HEK293 (cell line): Measurements from ENCODE around the gene TIMP2.
A peak's percentile ranks its signal among the peaks of the same experiment; 100 is the strongest.

ENCODE experiments used
- GLI4 ChIP-seq: fragments of 450-650 bp; formaldehyde crosslinking; IDR thresholded peaks from 2 replicates; pipeline ENCODE4 v1.5.1; 2016; ENCODE audit warnings: missing biosample characterization, missing genetic modification characterization
- IKZF3 ChIP-seq: fragments of 450-650 bp; IDR thresholded peaks from 2 replicates; pipeline ENCODE4 v1.5.0; 2018; ENCODE audit warnings: missing biosample characterization, mild to moderate bottlenecking, missing genetic modification characterization, moderate library complexity
- KLF10 ChIP-seq: fragments of 450-650 bp; IDR thresholded peaks from 2 replicates; pipeline ENCODE4 v1.5.1; 2018; ENCODE audit warnings: missing biosample characterization, mild to moderate bottlenecking, missing genetic modification characterization
- SP7 ChIP-seq: fragments of 450-650 bp; formaldehyde crosslinking; IDR thresholded peaks from 2 replicates; pipeline ENCODE4 v1.5.1; 2016; ENCODE audit warnings: missing biosample characterization, missing genetic modification characterization
- WT1 ChIP-seq: fragments of 450-650 bp; formaldehyde crosslinking; IDR thresholded peaks from 2 replicates; pipeline ENCODE4 v1.5.1; 2016; ENCODE audit warnings: missing biosample characterization, missing genetic modification characterization
- ZBTB1 ChIP-seq: fragments of 450-650 bp; formaldehyde crosslinking; IDR thresholded peaks from 2 replicates; pipeline ENCODE4 v1.5.1; 2016; ENCODE audit warnings: missing biosample characterization, missing genetic modification characterization
- ZBTB26 ChIP-seq: fragments of 450-650 bp; formaldehyde crosslinking; optimal IDR thresholded peaks from 2 replicates; pipeline ENCODE3; 2016; ENCODE audit warnings: missing biosample characterization, mild to moderate bottlenecking, missing genetic modification characterization
- ZBTB44 ChIP-seq: fragments of 450-650 bp; IDR thresholded peaks from 2 replicates; pipeline ENCODE4 v1.5.1; 2018; ENCODE audit warnings: missing biosample characterization, mild to moderate bottlenecking, missing genetic modification characterization
- ZFP3 ChIP-seq: fragments of 450-650 bp; formaldehyde crosslinking; IDR thresholded peaks from 2 replicates; pipeline ENCODE4 v1.5.1; 2016; ENCODE audit warnings: low read depth, missing biosample characterization, missing genetic modification characterization
- ZNF10 ChIP-seq: fragments of 450-650 bp; formaldehyde crosslinking; IDR thresholded peaks from 2 replicates; pipeline ENCODE4 v1.5.1; 2017; ENCODE audit warnings: missing biosample characterization, missing genetic modification characterization
- ZNF133 ChIP-seq: fragments of 450-650 bp; formaldehyde crosslinking; IDR thresholded peaks from 2 replicates; pipeline ENCODE4 v1.5.1; 2016; ENCODE audit warnings: missing biosample characterization, missing genetic modification characterization
- ZNF16 ChIP-seq: fragments of 450-650 bp; formaldehyde crosslinking; IDR thresholded peaks from 2 replicates; pipeline ENCODE4 v1.5.1; 2016; ENCODE audit warnings: low read depth, missing biosample characterization, missing genetic modification characterization
- ZNF174 ChIP-seq: fragments of 450-650 bp; formaldehyde crosslinking; IDR thresholded peaks from 2 replicates; pipeline ENCODE4 v1.5.0; 2017; ENCODE audit warnings: missing biosample characterization, mild to moderate bottlenecking, missing genetic modification characterization
- ZNF23 ChIP-seq: fragments of 450-650 bp; formaldehyde crosslinking; IDR thresholded peaks from 2 replicates; pipeline ENCODE4 v1.5.1; 2016; ENCODE audit warnings: missing biosample characterization, missing genetic modification characterization, borderline replicate concordance
- ZNF24 ChIP-seq: fragments of 450-650 bp; formaldehyde crosslinking; IDR thresholded peaks from 2 replicates; pipeline ENCODE4 v1.5.1; 2016; ENCODE audit warnings: missing biosample characterization, missing genetic modification characterization
- ZNF248 ChIP-seq: fragments of 450-650 bp; formaldehyde crosslinking; IDR thresholded peaks from 2 replicates; pipeline ENCODE4 v1.5.1; 2017; ENCODE audit warnings: missing biosample characterization, missing genetic modification characterization
- ZNF26 ChIP-seq: fragments of 450-650 bp; formaldehyde crosslinking; IDR thresholded peaks from 2 replicates; pipeline ENCODE4 v1.5.1; 2016; ENCODE audit warnings: missing biosample characterization, missing genetic modification characterization
- ZNF354C ChIP-seq: fragments of 450-650 bp; formaldehyde crosslinking; IDR thresholded peaks from 2 replicates; pipeline ENCODE4 v1.5.1; 2016; ENCODE audit warnings: missing biosample characterization, missing genetic modification characterization, low read depth, borderline replicate concordance
- ZNF48 ChIP-seq: fragments of 450-650 bp; formaldehyde crosslinking; IDR thresholded peaks from 2 replicates; pipeline ENCODE4 v1.5.1; 2016; ENCODE audit warnings: missing biosample characterization, missing genetic modification characterization
- ZNF510 ChIP-seq: fragments of 450-650 bp; formaldehyde crosslinking; IDR thresholded peaks from 2 replicates; pipeline ENCODE4 v1.5.1; 2018; ENCODE audit warnings: mild to moderate bottlenecking, missing genetic modification characterization, missing biosample characterization; ENCODE audit not compliant: insufficient replicate concordance
- ZNF544 ChIP-seq: fragments of 450-650 bp; formaldehyde crosslinking; IDR thresholded peaks from 2 replicates; pipeline ENCODE4 v1.5.0; 2017; ENCODE audit warnings: missing biosample characterization, missing genetic modification characterization
- ZNF585B ChIP-seq: fragments of 450-650 bp; formaldehyde crosslinking; IDR thresholded peaks from 2 replicates; pipeline ENCODE4 v1.5.1; 2016; ENCODE audit warnings: missing biosample characterization, missing genetic modification characterization
- ZXDB ChIP-seq: fragments of 450-650 bp; formaldehyde crosslinking; IDR thresholded peaks from 2 replicates; pipeline ENCODE4 v1.5.1; 2016; ENCODE audit warnings: missing biosample characterization, missing genetic modification characterization
- TF ChIP-seq, protein P1 (sequence below): fragments of 450-650 bp; formaldehyde crosslinking; IDR thresholded peaks from 2 replicates; pipeline ENCODE4 v1.5.1; 2016; ENCODE audit warnings: missing biosample characterization, missing genetic modification characterization
- TF ChIP-seq, protein P2 (sequence below): fragments of 450-650 bp; formaldehyde crosslinking; IDR thresholded peaks from 2 replicates; pipeline ENCODE4 v1.5.1; 2016; ENCODE audit warnings: missing biosample characterization, missing genetic modification characterization
- TF ChIP-seq, protein P3 (sequence below): fragments of 450-650 bp; formaldehyde crosslinking; IDR thresholded peaks from 2 replicates; pipeline ENCODE4 v1.5.1; 2016; ENCODE audit warnings: missing biosample characterization, missing genetic modification characterization
- TF ChIP-seq, protein P4 (sequence below): fragments of 450-650 bp; formaldehyde crosslinking; IDR thresholded peaks from 2 replicates; pipeline ENCODE4 v1.5.1; 2016; ENCODE audit warnings: missing biosample characterization, missing genetic modification characterization

Gene TIMP2

DNA sequence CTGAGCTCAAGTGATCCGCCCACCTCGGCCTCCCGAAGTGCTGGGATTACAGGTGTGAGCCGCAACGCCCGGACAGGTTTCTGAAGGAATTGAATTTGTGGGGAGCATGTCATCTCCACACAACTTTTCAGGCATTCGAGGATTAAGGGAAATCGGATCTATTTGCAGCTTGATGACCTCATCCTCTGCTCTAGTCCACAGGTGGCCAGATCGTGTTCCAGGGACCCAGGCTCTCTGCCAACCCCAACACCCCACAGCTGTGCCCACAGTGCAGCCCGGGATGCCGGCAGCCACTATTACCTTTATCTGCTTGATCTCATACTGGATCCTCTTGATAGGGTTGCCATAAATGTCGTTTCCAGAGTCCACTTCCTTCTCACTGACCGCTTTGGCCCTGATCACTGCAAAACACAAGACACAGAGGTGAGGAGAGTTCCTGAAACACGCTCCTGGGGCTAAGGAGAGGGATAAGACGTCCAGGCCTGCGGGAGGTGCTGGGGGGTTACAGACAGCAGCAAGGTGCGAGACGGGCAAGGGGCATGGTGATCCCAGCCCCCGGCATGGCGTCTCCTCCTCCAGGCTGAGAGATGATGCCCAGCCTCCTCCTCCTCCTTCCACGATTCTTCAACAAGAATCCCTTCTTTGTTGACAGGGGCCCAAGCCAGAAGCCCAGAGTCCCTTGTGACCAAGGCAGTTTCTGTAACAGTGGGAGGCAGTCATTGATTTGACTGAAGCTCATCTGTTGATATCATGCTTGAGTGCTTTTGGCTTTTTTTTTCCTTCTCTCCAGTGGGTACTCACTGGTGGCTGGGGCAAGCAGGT is 51.5 kb downstream of the TIMP2 start (continued):
- no peak; the same call in none of the 2 replicates for TF ChIP-seq ZXDB (tag by site-specific recombination)
- TF ChIP-seq ZNF24 (tag by site-specific recombination) = peak; percentile 81
- TF ChIP-seq ZNF133 (tag by site-specific recombination) = no peak; the same call in 1 of the 2 replicates
- TF ChIP-seq ZNF248 = no peak
- TF ChIP-seq ZBTB1 = no peak
- TF ChIP-seq ZNF16 (tag by site-specific recombination) = no peak
- TF ChIP-seq, protein P1, sequence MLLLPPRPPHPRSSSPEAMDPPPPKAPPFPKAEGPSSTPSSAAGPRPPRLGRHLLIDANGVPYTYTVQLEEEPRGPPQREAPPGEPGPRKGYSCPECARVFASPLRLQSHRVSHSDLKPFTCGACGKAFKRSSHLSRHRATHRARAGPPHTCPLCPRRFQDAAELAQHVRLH (tag by site-specific recombination) = no peak
- no peak for TF ChIP-seq ZNF10 (tag by site-specific recombination)
- TF ChIP-seq, protein P2, sequence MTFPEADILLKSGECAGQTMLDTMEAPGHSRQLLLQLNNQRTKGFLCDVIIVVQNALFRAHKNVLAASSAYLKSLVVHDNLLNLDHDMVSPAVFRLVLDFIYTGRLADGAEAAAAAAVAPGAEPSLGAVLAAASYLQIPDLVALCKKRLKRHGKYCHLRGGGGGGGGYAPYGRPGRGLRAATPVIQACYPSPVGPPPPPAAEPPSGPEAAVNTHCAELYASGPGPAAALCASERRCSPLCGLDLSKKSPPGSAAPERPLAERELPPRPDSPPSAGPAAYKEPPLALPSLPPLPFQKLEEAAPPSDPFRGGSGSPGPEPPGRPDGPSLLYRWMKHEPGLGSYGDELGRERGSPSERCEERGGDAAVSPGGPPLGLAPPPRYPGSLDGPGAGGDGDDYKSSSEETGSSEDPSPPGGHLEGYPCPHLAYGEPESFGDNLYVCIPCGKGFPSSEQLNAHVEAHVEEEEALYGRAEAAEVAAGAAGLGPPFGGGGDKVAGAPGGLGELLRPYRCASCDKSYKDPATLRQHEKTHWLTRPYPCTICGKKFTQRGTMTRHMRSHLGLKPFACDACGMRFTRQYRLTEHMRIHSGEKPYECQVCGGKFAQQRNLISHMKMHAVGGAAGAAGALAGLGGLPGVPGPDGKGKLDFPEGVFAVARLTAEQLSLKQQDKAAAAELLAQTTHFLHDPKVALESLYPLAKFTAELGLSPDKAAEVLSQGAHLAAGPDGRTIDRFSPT (tag by site-specific recombination) = peak; percentile 95
- no peak; the same call in 1 of the 2 replicates for TF ChIP-seq KLF10 (tag by site-specific recombination)
- no peak for TF ChIP-seq ZNF354C (tag by site-specific recombination)
- no peak for TF ChIP-seq ZNF585B (tag by site-specific recombination)
- TF ChIP-seq WT1 = peak; percentile 30
- no peak for TF ChIP-seq GLI4 (tag by site-specific recombination)
- no peak for TF ChIP-seq ZNF48 (tag by site-specific recombination)
- no peak for TF ChIP-seq ZNF544 (tag by site-specific recombination)
- no peak for TF ChIP-seq ZNF23
- peak; percentile 90 for TF ChIP-seq IKZF3 (tag by site-specific recombination)
- TF ChIP-seq, protein P3, sequence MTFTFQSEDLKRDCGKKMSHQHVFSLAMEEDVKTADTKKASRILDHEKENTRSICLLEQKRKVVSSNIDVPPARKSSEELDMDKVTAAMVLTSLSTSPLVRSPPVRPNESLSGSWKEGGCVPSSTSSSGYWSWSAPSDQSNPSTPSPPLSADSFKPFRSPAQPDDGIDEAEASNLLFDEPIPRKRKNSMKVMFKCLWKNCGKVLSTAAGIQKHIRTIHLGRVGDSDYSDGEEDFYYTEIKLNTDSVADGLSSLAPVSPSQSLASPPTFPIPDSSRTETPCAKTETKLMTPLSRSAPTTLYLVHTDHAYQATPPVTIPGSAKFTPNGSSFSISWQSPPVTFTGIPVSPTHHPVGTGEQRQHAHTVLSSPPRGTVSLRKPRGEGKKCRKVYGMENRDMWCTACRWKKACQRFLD = no peak
- no peak for TF ChIP-seq ZNF510 (tag by site-specific recombination)
- TF ChIP-seq SP7 (tag by site-specific recombination) = peak; percentile 68
- TF ChIP-seq ZNF26 (tag by site-specific recombination) = no peak
- no peak for TF ChIP-seq ZBTB26 (tag by site-specific recombination)
- no peak for TF ChIP-seq ZNF174 (tag by site-specific recombination)
- TF ChIP-seq, protein P4, sequence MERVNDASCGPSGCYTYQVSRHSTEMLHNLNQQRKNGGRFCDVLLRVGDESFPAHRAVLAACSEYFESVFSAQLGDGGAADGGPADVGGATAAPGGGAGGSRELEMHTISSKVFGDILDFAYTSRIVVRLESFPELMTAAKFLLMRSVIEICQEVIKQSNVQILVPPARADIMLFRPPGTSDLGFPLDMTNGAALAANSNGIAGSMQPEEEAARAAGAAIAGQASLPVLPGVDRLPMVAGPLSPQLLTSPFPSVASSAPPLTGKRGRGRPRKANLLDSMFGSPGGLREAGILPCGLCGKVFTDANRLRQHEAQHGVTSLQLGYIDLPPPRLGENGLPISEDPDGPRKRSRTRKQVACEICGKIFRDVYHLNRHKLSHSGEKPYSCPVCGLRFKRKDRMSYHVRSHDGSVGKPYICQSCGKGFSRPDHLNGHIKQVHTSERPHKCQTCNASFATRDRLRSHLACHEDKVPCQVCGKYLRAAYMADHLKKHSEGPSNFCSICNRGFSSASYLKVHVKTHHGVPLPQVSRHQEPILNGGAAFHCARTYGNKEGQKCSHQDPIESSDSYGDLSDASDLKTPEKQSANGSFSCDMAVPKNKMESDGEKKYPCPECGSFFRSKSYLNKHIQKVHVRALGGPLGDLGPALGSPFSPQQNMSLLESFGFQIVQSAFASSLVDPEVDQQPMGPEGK (tag by site-specific recombination) = peak; percentile 74
- TF ChIP-seq ZBTB44 = peak; percentile 74; the same call in 1 of the 2 replicates
- no peak for TF ChIP-seq ZFP3 (tag by site-specific recombination)
